ENCODE results near the gene UPK1B.

Gene UPK1B

DNA sequence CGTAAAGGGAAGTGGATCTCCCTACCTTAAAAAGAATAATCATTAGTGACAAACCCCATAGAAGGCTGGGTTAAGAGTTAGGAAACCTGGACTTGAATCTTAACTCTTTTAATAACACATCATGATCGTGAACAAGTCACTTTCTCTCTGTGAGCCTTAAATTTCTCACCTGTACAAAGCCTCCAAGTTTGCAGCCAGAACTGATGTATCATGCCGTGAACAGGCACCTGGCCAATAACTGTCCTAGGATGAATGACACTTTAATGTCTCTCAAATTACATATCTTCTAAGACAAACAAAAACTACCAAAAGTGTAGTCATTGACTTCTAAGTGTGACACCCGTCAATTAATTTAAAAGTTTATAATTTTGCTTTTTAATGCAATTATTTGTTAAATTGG is 3.9 kb downstream of the UPK1B start:
- no peak for DNase-seq

DNA sequence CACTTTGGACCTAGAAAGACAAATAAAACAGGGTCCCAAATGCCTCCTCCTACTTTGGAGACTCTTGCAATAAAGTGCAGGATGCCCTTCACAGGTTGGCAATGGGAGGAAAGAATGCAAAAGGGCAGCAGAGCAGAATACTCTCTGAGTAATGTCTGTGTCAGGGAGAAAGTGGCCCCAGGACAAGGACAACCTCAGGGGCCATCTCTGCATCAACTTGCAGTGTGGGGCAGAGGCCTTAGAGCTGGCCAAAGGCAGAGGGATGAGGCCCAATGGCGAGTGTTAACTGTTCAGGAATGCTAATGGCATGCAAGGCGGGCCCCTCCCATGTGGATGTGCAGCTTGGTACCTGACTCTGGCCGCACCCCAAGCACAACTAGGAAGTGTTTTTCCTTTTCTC is 8.4 kb downstream of the UPK1B start:
- peak; percentile 58 for DNase-seq

DNA sequence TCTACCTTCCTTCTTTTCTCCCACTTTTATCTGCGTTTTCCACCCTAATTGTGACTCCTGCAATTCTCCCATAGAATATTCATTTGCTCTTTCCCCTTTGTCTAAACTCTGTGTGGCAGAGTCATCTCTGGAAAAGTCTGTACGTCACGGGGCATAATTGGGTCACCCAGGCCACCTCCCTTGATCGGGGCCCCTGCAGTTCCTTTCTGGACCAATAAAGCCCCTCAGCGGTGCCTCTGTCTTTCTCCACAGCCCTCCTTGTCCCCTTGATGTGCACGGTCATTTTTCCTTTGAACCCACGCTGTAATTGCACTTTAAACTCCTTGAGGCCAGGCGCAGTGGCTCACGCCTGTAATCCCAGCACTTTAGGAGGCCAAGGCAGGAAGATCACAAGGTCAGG is 10.7 kb downstream of the UPK1B start:
- DNase-seq, result no peak

DNA sequence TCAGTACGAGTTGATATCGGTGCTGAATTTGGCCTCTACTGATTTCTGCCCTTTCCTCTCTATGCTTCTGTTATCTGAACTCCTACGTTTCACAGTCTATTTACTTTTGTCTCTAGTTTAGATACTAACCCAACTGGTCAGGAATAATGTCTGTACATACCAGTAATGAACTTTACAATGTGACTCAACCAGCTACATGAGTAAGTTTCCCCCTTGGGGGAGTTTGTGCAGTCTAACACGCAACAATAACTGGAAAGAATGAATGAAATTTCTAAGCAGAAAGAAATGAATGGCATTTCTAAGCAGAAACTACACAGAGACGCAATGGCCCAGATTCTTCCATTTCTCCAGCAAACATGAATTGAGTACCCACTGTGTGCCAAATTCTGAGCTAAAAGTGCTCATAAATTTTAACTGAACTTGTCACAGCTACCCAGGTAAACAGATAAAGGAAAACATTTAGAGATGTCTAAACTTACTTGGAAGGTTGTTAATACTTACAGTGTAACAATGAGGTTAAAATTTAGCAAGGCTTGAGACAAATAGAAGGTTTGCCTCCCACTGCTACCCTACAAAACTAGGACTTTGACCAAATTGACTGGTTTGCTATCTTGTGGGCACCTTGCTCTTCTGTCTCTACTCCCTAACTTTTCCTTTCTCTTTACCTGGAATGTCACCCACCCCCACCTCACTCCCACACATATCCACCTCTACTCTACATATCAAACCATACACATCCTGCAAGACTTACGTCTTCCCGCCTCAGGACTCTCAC is 11.6 kb downstream of the UPK1B start:
- DNase-seq, result no peak

DNA sequence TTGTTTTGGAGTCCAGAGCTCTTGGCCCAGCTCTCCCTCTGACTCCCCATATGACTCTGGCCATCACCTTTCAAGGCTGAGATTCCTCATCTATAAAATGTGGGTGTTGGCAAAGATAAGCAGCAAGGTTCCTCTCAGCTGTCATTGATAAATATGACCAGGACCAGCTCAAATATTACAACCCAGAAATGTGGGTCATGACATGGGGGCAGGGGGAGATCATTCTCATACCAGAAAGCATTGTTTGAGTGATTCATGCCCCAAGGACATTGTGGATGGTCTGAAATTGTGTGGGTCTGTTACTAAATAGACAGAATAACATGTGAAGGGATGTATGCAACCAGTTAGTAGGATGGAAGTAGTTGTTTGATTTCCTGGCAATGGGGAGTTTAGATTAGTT is 13.9 kb downstream of the UPK1B start:
- no peak for DNase-seq

DNA sequence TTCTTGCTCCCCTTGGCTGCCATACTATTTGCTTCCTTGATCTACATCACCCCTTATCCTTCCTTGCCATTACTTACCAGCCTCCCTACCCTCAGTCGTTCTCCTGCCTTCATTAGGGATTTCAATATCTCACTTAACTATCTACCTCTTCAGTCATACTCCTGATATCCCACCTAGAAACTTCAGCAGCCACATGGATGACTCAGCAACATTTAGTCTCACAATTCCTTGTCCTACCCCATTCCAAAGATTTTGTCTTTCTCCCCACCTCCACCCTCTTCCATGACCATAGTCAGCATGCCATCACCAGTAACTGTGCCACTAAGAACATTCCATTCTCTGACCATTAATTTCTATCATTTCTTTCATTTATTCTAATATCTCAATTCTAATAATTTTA is 18.4 kb downstream of the UPK1B start:
- no peak for DNase-seq

DNA sequence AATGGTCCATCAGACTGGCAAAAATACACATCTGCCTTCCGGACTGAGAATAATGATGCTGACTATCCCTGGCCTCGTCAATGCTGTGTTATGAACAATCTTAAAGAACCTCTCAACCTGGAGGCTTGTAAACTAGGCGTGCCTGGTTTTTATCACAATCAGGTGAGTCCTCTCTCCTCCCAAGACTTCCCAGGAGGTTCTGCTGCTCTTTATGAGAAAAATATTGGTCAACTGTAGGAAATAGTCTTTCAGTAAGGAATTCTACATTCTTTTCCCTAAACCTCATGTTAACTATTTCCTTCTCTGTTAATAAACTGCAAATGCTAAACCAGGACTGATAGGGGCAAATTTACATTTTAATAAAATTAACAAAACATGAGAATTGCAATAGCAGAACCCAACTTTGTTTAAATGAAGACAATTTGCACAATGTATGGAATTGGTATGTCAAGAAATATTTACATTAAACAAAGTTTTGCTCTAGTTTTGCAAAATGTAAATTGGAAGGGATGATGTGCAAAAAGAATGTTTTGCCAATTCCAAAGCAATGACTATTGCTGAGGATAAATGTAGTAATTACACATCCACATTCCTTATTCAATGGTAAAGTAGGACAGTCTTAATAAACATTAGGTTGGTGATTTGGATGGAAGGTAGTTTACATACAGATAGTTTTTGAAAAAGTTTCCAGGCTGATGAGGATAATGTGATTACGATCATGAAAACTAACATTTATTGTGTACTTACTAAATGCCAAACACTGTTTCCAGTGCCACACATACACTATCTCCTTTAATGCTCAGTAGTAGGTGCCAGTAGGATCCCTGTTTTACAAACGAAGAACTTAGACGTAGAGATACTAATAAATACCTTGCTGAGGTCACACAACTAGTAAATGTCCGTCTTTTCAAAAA is 21.1 kb downstream of the UPK1B start:
- DNase-seq, result no peak

DNA sequence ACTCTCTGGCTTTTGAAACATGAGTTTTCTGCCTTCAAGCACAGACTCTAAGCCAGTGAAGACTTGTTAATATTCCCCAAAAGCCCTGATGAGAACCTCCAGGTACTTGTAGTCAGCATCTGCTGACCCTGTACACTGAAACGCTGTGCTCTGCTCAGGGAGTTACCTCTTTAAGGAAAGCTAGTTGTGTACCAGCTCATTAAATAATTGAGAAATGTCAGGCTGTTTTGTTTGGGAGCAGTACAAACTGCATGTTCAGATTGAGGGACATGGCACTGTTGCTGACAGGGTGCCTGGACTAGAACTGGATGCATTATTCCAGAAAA is 21.7 kb downstream of the UPK1B start:
- peak; percentile 20 for DNase-seq

DNA sequence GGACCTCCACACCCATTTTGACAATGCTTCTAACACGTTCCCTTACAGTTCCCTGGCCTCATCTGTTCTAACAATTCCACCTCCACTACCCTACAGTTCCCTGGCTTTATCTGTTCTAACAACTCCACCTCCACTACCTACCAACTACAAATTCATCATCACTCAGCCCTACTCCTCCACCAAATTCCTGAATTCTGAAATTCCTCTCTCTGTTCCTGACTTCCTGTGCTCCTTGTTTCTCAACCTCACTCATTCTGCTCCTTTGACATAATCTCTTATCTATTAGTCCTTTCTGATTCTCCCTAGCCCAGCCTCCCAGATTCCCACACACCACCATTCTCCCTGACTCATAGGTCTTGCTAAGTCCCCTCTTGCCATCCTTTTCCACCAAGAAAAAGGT is 22.5 kb downstream of the UPK1B start:
- DNase-seq, result peak; percentile 49

DNA sequence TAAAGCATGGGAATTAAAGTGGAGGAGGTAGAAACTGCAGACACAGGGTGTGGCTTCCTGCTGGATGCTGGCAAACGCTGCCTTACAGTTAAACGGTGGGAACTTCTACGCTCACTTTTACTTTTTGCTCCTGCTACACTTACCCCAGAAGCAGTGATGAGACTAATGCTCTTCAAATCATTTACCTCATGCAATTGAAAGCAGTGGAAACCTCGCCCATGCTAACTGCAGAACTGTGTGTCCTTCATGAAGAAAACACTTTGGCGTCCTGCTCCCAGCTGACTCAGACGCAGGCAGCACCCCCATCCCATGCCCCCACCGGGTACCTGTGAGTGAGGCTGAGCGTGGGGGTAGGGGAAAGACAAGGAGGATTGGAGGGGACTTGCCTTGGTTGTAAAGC is 31.8 kb downstream of the UPK1B start:
- DNase-seq, result no peak

DNA sequence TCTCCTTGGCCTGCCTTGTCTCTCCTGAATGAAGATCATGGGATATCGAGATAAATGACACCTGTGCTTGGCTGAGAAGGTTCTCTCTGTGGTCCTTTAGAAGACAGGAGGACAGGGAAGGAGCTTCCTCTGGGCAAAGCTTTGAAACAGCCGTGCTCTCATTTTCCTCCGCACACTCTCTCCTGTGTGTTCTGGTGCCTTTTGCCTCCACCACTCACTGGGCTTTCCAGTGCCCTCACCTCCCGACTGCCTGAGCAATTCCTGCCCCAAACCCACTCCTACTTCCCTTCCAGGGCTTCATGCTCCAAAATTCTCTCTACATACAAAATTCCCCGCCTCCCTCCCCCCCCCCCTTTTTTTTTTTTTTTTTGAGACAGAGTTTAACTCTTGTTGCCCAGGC is 32.3 kb downstream of the UPK1B start:
- no peak for DNase-seq

DNA sequence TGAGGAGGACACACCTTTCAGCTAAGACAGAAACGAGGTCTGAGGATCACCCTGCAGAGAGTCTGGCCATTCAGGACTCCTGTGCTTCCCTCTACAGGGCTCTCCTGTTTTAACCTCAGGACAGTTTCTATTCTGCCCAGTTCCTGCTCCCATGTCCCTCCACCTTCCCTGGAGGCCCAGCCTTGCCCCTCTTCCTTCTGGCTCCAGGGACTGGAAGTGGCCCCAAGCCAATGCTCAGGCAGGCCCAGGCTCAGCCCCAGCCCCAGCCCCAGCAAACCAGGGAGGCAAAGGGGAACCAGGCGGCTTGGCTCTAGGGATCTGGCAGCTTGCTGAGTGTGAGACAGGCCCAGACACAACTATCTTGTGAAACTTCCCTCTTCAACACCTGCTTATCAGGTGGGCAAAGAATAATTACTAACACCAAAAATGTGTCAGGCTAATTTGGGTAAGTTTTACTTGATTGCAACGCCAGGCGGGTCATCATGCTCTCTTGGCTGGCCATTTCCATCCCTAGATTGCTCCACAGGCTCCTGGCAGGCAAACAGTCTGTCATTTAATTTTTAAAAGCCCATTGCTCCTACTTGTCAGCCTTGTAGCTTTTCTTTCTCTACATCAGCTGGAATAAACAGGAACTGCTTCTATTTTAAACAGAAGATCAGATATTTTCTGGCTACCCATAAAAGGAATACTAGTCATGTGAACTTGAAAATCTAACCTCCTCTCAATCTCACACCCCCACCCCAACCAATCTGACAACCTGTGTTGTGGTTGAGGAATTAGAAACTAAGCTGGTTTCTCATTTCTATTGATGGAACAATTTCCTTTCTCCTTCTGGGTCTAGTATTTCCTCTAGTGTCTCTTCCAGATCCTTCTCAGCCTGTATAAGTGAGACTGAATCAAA is 33.5 kb downstream of the UPK1B start:
- DNase-seq, result peak; percentile 51

DNA sequence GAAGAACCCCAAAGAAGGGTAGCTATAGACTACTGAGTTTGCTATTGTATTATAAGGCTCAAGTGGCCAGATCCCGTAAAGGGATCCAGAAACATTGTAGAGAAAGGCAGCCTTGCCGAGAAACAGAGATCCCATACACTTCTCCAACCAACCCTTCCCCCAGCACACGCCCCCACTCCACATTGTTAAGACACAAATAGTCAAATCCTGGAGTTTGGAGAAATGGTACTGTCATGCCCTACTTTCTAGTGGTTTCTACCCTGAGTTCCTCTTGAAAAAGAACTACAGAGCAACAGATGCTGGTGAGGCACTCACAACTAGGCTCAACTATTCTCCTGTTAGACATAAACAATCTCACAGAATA is 34.1 kb downstream of the UPK1B start:
- DNase-seq, result no peak

DNA sequence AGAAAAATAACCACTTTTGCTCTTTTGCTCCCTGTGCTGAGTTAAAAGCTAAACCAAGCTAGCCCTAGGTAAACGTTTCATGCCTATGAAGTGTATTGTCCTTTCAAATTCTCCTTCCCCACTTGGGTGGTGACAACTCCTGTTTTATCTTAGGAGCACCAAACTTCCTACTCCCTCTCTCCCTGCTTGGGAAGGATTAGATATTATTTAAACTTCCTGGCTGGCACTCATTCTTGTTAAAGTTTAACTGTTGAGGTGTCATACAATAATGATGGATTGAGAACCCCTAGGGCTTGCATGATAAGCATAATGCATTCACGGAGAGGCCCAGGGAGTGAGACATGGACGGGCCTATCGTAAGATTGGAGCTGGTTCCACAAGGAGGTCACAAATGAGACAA is 37.8 kb downstream of the UPK1B start:
- DNase-seq, result no peak

DNA sequence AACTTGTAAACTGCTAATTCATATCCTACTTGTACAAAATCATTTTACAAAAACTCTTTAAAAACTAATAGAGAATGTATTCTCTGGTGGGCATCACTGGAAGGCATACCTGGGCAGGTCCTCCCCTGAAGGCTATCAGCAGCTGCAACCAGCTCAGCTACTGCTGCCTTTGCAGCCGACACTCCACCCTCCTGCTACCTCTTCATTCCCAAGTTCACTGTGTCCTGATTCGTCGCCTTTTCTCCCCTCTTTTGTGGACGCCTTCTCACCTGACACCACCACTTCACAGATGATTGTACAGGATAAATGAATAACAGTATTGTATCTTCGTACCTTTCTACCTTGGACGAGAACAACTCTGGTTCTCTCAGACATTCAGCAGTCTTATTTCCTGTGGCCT is 38.4 kb downstream of the UPK1B start:
- no peak for DNase-seq

DNA sequence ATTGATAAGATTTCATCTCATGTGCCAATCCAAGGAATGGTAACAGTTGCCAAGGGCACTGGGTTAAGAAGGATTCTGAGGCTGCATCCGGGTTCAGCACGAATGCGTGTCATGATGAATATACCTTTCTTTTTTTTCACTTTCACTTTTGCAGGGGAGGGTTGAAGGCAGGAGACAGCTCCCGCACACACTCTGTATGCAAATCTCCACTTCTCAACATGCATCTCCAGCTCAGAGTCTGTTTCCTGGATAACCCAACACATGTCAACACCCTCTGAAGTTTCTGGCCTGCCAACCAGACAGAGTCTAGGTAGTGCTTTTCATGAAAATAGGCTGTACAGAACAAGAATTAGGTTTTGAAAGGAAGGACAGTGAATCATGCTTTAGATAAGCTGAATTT is 45.7 kb downstream of the UPK1B start:
- no peak for DNase-seq

DNA sequence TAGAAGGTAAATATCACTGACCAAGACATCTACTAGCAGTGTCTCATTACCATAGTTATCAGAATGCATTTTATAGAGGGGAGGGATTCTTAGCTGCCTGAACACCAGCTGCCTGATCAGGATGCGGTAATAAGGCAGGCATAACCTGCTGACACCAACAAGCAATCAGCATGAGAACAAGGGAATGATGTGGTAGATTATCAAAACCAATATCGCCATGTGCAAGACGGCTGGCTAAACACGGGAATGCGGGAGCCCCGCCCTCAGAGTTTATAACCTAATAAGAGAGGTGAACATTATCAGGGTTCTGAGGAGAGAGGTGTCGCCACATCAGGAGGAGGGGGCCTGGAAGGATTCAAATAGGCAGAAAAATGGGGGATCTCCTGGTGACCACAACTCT is 46.8 kb downstream of the UPK1B start:
- DNase-seq, result no peak

DNA sequence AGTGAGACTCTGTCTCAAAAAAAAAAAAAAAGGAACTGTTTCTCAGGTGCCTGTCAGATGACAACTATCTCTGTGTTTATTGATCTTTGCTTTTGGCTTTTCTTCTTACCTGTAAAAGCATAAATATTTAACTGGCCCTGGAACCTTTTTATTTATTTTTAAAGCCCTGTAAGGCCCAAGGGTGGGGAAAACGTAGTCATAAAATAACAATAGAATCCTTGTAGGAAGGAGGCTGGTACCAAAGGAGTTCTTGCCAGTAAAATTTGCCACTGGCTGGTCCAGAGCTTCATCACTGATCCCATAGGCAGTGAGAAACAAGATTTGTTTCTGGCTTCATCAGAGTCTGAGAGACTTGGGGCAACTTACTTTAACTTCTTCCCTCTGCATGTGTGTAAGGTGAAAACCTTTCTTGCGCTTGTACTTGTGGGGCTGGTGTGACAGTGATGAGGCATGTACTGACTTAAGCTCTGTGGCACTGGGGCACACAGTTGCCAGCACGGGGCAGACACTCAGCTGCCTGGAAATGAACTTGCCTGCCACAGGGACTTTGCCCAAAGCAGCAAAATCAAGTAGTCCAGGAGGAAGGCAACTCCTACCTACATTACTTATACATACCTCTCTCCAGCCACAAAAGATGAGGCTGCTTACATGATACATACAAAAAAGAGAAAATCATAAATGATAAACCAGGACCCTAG is 47.7 kb downstream of the UPK1B start:
- no peak for DNase-seq

DNA sequence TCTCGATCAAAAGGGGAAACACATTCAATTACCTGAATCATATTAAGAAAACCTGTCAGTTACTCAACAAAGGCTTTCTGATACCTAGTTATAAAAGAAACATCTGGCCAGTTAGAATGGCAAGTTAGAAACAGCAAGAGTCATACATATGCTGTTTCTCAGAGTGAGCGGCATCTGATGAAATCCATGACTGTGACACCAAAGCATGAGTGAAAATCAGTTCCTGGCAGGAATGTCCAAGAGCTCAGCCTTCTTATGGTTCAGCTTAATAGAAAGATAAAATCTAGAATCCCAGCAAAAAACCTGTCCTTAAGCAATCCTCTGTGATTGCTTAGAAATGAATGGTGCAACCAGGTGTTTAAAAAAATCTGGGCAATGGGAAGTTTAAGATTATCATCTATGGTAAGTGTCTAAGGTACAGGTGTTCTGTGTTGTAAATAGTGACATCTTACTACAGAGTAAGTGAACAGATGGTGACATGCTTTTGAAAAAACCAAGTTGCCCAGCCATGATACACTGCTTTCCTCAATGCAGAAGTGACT is 48.5 kb downstream of the UPK1B start:
- no peak for DNase-seq

DNA sequence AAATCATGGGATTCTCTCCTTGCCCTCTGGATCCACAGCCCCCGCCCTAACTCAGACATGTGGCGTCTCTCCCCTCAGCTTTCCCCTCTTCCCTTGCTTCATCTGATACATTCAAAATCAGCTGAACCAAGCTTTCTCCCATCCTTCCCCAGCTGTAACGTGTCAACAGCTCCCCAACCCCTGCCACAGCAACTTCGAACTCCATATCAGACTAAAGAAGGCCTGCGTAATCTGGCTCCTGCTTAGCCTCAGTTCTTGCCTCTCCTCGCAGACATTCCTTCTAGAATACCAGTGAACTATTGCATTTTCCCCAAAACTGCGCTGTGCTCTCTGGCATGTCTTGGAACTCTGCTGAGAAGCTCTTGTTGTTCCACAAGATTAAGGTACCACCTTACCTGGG is 49.0 kb downstream of the UPK1B start:
- DNase-seq, result no peak

DNA sequence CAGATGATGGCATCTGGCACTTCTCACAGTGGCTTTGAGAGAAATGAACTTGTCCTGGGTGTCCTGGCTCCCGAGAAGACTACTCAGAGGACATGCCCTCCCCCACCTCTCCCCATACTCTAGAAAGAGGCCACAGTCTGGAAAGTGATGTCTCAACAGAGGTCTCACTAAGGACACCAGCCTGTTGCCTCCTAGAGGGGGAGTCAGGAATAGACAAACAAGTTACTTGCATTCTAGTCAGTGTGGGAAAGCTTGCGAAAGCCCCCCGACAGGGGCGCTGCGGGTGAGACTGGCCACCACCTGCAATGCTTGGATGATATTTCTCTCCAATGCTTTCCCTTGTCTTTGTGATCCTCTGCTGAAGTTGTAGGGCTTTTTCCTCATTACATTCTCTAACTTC is 50.1 kb downstream of the UPK1B start:
- no peak for DNase-seq

DNA sequence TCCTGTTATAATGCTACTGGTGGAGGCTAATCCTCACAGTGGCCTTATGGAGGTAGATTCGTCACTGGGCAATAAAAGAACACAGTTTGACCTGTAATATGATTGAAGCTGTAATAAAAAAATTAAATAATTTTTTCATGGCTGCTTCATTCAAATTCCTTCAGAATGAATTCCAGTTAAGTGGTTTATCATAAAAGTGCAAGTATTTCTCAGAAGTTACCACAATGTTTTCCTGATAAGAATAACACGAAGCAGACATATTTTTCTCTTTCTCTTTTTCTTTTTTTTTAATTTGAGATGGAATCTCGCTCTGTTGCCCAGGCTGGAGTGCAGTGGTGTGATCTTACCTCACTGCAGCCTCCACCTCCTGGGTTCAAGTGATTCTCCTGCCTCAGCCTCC is 51.7 kb downstream of the UPK1B start:
- no peak for DNase-seq
